ENCODE measurements around the gene NSA2.

GRCh38 chr5:74798977-74799911 lies 32.2 kb downstream of the NSA2 start:
- no peak for TF ChIP-seq CTCF (IDR thresholded peaks at IDR 0.05)
- TF ChIP-seq POLR2A (IDR thresholded peaks at IDR 0.05): no peak
